Stimulated activated memory B cell treated with anti-CD40 and anti-IgM and Interleukin-4, amounts not matched to agents 10 μg/mL and 1 μg/mL and 100 μg/mL, for 72 hours (primary cell): ENCODE results near the gene DGKG.

Source experiments
- ATAC-seq: fragments of 150-1000 bp; cut with Tn5 transposase; 2 replicates; pipeline ENCODE4 v1.10.0; 2021
- H3K27ac Mint-ChIP-seq: one replicate; pipeline ENCODE4 v1.8.0; 2022; ENCODE audit warnings: mild to moderate bottlenecking, mixed read lengths
- H3K27me3 Mint-ChIP-seq: one replicate; pipeline ENCODE4 v1.8.0; 2022; ENCODE audit warnings: mixed read lengths
- H3K36me3 Mint-ChIP-seq: one replicate; pipeline ENCODE4 v1.8.0; 2022; ENCODE audit warnings: mixed read lengths
- H3K4me1 Mint-ChIP-seq: one replicate; pipeline ENCODE4 v1.8.0; 2022; ENCODE audit warnings: mixed read lengths
- H3K4me3 Mint-ChIP-seq: one replicate; pipeline ENCODE4 v1.8.0; 2022; ENCODE audit warnings: mild to moderate bottlenecking, moderate library complexity, mixed read lengths
- H3K9me3 Mint-ChIP-seq: one replicate; pipeline ENCODE4 v1.8.0; 2022; ENCODE audit warnings: mixed read lengths

The DGKG gene

DNA sequence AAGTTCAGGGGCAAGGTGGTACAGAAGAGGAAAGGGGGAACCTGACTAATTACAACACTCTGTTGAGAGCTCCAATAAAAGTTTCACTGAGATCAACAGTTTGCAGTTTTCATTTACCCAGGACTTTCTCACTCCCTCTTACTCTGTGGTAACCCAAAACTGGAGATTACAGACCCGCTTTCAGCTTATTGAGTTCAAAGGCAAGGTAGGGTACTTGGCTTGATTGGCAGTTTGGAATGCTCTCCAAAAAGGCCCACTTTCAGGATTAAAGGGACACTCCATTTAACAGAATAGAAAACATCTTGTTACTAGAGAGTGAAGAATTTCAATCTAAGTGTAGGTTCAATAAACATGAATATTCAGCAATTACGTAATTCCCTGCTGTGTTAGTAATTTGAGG is 135.6 kb downstream of the DGKG start:
- peaks cover 6% of the 10 kb centered on the region for H3K4me1 Mint-ChIP-seq
- H3K36me3 Mint-ChIP-seq: peaks cover 15% of the 10 kb centered on the region
- no peak for ATAC-seq
- no peak overlapping the region for H3K27ac Mint-ChIP-seq
- no peak overlapping the region for H3K4me3 Mint-ChIP-seq
- H3K9me3 Mint-ChIP-seq: no peaks in the 10 kb centered on the region
- no peaks in the 10 kb centered on the region for H3K27me3 Mint-ChIP-seq

DNA sequence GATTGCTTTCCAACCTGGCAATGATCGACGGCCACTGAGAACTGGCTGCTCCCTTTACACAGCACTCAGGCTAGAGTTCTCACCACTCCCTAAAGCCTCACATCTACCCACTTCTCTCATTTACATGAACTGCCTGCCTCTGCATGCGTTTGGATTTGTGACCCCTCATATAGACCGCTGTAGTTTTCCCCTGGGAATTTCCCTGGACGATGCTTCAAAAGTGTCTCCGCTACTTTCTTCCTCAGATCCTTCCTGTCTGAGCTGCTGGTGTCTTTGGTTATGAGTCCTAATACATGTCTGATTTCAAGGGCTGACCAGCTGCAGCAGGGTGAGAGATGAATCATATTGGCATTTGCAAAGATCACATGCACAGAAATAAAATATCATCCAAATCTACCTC is 136.4 kb downstream of the DGKG start:
- peak; percentile 75 for ATAC-seq
- peaks cover 6% of the 10 kb centered on the region for H3K4me1 Mint-ChIP-seq
- peaks cover 20% of the 10 kb centered on the region for H3K36me3 Mint-ChIP-seq
- no peak overlapping the region for H3K27ac Mint-ChIP-seq
- H3K4me3 Mint-ChIP-seq: no peak overlapping the region
- H3K9me3 Mint-ChIP-seq: no peaks in the 10 kb centered on the region
- no peaks in the 10 kb centered on the region for H3K27me3 Mint-ChIP-seq

DNA sequence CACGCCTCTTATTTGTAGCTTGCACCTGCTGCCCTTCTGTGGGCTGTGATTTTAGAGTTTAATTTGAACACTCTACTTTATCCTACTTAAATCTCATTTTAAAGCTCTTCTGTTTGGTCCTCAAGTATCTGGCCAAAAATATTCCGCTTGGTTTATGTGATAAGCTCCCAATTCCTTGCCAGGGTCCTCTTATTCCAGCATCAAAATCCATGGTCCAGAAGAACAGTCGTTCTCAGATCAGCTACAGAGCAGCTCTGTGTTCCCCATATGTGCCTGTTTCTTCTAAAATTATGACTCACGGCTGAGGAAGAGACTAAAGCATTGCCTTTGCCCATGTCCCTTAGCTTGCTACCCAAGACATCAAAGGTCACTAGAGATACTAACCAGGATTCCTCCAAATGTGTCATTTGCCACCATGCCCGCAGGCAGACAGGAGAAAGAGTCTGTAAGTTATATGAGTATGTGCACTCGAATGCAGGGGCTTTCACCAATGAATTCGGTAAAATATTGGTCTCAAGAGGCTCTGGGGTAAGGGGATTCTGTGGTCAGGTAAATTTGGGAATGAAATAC is 137.9 kb downstream of the DGKG start:
- Mint-ChIP-seq H3K9me3 (no peaks in the 10 kb centered on the region), H3K27ac (no peak overlapping the region)
- ATAC-seq: no peak

DNA sequence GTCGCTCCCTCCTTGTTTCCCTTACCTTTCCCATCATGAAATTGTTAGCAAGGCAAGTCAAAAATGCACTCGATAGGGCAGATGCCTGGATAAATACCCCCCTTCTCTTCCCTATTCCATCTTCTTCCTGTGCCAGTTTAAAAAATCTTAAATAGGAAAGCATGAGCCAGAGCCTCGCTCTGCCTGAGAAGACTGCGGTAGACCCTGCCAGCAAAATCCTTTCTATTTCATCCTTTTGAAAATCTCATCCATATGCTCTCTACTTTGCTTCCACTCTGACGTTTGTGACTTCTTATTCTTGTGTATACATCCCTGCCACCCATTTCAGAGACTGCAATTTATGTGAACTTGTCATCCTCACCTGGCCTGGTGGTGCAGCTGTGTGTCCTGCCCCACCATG is 138.6 kb downstream of the DGKG start:
- Mint-ChIP-seq H3K9me3 (no peaks in the 10 kb centered on the region), H3K36me3 (peaks cover 13% of the 10 kb centered on the region), H3K4me1 (peaks cover 6% of the 10 kb centered on the region), H3K27me3 (no peaks in the 10 kb centered on the region), H3K4me3 (no peak overlapping the region), H3K27ac (no peak overlapping the region)
- no peak for ATAC-seq

More for the DNA sequence above, 137.9 kb downstream of the DGKG start:
- Mint-ChIP-seq H3K4me1 (peaks cover 6% of the 10 kb centered on the region), H3K4me3 (no peak overlapping the region), H3K36me3 (peaks cover 13% of the 10 kb centered on the region), H3K27me3 (no peaks in the 10 kb centered on the region)

DNA sequence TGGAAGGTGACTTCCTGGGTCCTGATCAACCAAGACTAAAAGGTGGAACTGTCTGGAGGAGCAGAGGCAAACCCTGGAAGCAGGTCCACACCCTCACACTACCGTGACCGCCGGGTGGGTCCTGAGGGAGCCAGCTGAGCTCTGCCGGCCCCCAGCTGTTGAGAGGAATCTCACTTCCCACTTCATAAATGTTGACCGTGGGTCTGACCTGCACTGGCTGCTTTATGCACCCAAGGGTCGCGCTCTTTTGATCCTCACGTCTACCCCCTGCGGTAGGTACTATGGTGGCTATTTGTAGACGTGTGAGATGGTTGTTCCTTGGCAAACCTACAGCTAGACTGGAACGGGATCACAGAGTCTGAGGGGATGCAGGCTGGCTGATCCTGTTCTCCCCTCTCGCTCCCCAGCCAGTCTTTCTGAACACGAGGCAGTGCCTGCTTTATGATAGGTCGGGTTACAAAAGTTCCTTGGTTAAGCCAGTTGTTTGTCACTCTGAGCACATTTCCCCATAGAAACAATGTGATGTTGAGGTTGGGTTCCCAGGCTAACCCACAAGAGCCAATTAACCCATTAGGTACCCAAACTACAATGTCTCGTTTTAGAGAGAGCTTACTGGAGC is 140.2 kb downstream of the DGKG start:
- Mint-ChIP-seq H3K27ac (no peak overlapping the region), H3K36me3 (peaks cover 13% of the 10 kb centered on the region), H3K4me1 (peaks cover 13% of the 10 kb centered on the region), H3K4me3 (no peak overlapping the region), H3K9me3 (no peaks in the 10 kb centered on the region), H3K27me3 (no peaks in the 10 kb centered on the region)
- peak; percentile 25 for ATAC-seq

DNA sequence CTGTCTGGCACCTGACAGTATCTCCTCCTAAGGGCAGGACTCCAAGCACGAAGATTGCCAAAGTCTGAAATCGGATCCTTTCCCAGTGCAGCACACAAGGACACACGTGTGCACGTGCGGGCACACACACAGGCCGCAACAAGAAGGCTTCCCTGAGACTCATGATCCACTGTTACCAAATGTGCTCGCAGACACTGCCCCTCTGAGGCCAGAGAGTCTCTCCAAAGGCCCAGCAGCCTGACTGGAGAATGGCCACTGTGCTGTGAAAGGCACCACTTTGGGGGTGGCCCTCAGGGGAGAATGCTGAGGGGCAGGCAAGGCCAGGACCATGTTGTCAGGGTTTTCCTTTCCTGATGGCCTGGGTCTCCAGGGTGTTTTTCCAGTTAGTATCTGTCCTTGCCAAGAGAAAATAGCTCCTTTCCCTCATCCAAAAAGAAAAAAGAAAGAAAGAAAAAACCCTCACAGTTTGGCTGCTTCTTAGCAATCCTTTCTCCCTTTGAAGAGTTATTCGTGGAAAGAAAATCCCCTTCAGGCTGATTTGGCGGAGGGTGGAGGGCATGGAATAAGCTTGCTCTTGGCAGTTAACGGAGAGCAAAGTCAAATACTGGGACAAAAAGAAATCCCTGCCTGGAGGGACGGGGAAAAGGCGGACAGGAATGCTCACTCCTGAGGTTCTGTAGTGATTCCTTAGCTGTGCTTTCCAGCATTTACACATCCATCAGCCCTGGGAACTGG is 141.0 kb downstream of the DGKG start:
- no peaks in the 10 kb centered on the region for H3K9me3 Mint-ChIP-seq

DNA sequence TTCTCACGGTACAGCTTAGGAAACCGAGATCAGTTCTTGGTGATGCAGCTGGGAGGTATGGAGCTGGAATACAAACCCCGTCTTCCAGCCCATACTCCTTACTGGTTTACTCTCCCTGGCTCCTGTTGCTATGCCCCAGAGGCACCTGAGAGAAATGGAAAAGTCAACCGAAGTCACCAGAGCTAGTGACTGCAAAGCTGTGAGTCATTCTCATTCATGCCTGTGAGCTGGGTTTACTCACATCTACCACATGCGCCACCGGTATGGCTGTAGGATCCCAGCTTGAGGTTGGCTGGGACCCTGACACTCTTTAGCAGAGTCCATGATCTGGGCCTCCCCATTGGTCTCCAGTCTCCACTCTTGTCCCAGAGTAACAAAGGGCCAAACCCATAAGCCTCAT is 141.7 kb downstream of the DGKG start:
- Mint-ChIP-seq H3K27me3 (no peaks in the 10 kb centered on the region), H3K36me3 (peaks cover 17% of the 10 kb centered on the region), H3K4me1 (peaks cover 7% of the 10 kb centered on the region), H3K27ac (no peak overlapping the region), H3K9me3 (no peaks in the 10 kb centered on the region), H3K4me3 (no peak overlapping the region)
- no peak for ATAC-seq

More for the DNA sequence above, 141.0 kb downstream of the DGKG start:
- no peaks in the 10 kb centered on the region for H3K27me3 Mint-ChIP-seq
- no peak for ATAC-seq
- H3K27ac Mint-ChIP-seq: no peak overlapping the region
- peaks cover 13% of the 10 kb centered on the region for H3K4me1 Mint-ChIP-seq
- H3K4me3 Mint-ChIP-seq: no peak overlapping the region
- H3K36me3 Mint-ChIP-seq: peaks cover 17% of the 10 kb centered on the region

DNA sequence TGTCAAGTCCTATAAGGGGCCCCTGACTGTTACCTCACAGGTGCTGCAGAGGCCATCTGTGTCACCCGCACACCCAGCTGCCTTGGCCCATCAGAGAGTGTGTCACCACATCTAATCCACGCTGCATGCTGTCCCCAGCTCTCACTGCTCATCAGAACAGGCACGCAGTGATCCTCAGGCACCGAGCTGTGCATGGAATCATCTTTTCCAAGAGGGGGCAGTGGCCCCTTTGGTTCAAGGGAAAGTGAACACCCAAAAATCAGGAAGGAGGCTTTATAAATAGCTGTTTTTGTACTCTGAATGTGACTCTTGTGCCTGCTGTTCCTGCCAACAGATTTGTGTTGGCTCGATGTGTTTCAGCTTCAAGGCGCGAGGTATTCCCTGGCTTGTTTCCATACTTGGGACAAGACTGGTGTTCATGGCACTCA is 142.8 kb downstream of the DGKG start:
- Mint-ChIP-seq H3K9me3 (no peaks in the 10 kb centered on the region), H3K4me1 (peaks cover 12% of the 10 kb centered on the region), H3K36me3 (peaks cover 22% of the 10 kb centered on the region), H3K27me3 (no peaks in the 10 kb centered on the region), H3K4me3 (no peak overlapping the region), H3K27ac (no peak overlapping the region)
- no peak for ATAC-seq

DNA sequence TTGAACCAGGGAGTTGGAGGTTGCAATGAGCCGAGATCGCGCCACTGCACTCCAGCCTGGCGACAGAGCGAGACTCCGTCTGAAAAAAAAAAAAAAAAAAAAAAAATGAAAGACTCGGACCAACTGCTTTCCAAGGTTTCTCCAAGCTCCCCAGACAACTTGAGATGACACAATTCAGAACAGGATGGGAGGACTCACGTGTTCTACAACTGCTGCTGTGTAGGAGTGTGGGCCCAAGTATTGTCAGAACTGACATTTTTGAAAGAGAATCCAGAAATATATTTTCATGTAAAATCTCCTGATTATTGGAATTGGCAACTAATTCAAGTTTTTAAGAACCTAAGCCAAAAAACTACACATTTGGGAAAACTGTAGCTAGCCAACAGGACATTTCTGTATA is 143.6 kb downstream of the DGKG start:
- Mint-ChIP-seq H3K4me3 (no peak overlapping the region), H3K27me3 (no peaks in the 10 kb centered on the region), H3K4me1 (peaks cover 14% of the 10 kb centered on the region), H3K9me3 (no peaks in the 10 kb centered on the region), H3K36me3 (peaks cover 15% of the 10 kb centered on the region), H3K27ac (no peak overlapping the region)
- ATAC-seq: no peak

DNA sequence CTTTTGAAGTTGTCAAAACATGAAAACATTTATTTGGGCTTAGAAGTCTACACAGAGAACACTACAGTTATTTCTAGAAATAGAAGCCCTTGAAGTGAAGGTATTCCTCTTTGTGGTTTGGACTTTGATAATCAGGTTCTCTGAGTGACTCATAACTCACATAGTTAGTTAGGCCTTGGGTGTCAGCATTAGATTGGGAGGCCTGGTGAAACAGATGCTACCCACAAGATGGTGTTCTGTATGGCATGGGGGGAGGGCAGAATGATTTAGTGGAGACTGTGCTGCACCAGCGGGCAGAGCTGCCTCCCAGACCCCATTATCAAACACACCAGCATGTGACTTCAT is 144.2 kb downstream of the DGKG start:
- no peak overlapping the region for H3K27ac Mint-ChIP-seq
- no peaks in the 10 kb centered on the region for H3K9me3 Mint-ChIP-seq
- H3K27me3 Mint-ChIP-seq: no peaks in the 10 kb centered on the region
- H3K4me1 Mint-ChIP-seq: peaks cover 20% of the 10 kb centered on the region
- H3K36me3 Mint-ChIP-seq: peaks cover 15% of the 10 kb centered on the region
- no peak overlapping the region for H3K4me3 Mint-ChIP-seq
- peak; percentile 79 for ATAC-seq

DNA sequence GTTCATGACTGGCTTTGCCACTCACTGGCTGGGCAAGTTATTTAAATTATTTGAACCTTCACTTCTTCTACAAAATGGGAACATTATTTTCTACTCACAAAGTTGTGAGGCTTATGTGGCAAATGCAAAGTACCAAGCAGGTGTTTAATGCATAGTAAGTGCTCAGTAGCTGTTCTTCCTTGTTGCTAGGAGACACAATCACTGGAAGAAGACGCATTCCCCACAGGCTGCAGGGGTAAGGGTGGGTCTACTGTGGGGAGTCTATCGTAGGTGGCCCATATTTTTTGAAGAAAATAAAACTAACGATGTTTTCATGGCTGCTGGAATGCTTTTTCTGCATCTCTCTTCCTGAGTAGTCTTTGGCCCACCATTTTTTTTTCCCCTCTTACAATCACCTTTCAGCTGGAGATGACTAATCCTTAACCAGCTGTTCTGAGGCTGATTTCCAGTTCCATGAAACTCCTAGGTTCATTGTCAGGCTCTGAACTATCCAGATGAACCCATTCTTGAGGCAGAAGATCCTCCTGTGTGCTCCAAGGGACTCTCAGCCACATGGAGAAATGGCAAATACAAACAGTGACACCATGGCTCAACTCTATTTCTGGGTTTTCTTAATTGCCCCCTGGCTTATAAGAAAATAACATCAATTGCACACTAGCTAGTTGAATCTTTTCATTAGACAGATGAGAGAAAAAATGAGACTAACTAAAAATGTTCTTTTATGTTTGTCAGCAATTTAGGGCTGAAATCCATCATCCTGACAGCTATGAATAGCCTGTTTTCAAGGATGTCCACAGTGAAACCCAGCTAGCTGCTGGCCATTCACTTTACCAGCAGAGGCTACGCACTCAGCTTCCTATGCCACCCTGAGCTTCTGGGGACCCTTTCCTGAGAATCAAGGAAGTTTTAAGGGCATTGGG is 144.9 kb downstream of the DGKG start:
- no peak for ATAC-seq
- Mint-ChIP-seq H3K4me3 (no peak overlapping the region), H3K36me3 (peaks cover 15% of the 10 kb centered on the region), H3K27ac (no peak overlapping the region), H3K4me1 (peaks cover 21% of the 10 kb centered on the region), H3K9me3 (no peaks in the 10 kb centered on the region), H3K27me3 (no peaks in the 10 kb centered on the region)

DNA sequence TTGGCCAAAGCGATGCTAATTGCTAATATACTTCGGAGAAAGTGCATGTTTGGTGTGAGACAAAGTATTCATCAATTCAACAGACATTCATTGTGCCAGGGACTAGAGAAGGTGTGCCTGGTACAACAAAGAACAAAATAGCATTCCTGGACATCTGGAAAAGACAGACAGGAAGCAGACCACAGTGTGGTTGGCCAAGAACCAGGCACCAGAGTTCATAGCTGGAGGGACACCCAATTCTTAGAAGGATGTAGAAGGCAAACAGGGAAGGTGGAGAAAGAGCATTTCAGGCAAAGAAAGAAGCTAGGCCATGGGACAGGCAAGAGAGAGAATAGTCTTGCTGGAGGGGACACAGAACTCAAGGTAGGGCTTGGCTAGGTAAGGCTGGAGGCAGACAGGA is 147.4 kb downstream of the DGKG start:
- no peak for ATAC-seq
- no peak overlapping the region for H3K4me3 Mint-ChIP-seq

DNA sequence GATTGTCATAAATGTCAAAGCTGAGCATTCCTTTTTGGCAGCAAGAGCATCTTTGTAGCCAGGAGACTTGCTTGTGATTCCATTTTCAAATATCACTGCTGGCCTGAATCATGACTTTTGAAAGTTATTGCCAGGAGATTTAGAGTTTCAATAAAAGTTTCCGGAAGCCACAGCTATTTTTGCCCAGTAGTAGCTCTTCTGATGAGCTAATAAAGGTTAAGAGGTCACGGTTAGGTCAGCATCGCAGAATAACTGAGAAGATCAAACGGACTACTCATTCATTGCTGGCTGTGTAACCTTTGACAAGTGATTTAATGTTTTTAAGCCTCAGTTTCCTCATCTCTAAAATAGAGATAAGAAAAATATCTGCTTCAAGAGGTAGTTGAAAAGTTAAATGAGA is 148.1 kb downstream of the DGKG start:
- peaks cover 10% of the 10 kb centered on the region for H3K36me3 Mint-ChIP-seq
- H3K27ac Mint-ChIP-seq: no peak overlapping the region

More for the DNA sequence above, 147.4 kb downstream of the DGKG start:
- Mint-ChIP-seq H3K9me3 (no peaks in the 10 kb centered on the region), H3K27me3 (no peaks in the 10 kb centered on the region), H3K4me1 (peaks cover 33% of the 10 kb centered on the region), H3K27ac (no peak overlapping the region), H3K36me3 (peaks cover 10% of the 10 kb centered on the region)

DNA sequence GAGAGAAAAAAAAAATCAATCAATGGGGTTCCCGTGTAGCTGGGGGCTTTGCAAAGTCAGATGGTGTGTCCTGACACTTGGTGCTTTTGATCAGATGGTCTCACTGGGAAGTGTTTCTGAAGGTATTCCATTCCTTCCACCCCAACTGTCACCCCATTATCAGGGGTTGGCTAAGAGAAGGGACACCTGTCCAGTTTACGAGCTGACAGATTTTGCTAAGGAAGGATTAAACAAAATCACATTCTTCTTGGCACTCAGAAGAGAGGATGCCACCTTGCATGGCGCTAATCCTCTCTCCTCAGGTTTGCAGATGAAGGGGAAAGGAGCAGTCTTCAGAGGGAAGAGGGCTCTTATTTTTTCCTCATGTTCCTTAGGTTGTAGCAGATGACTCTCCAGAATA is 149.4 kb downstream of the DGKG start:
- Mint-ChIP-seq H3K4me1 (peaks cover 41% of the 10 kb centered on the region), H3K27me3 (no peaks in the 10 kb centered on the region), H3K36me3 (peaks cover 10% of the 10 kb centered on the region), H3K4me3 (no peak overlapping the region), H3K9me3 (no peaks in the 10 kb centered on the region), H3K27ac (no peak overlapping the region)
- no peak for ATAC-seq

More for the DNA sequence above, 148.1 kb downstream of the DGKG start:
- Mint-ChIP-seq H3K9me3 (no peaks in the 10 kb centered on the region), H3K4me1 (peaks cover 36% of the 10 kb centered on the region), H3K27me3 (no peaks in the 10 kb centered on the region), H3K4me3 (no peak overlapping the region)
- ATAC-seq: no peak

DNA sequence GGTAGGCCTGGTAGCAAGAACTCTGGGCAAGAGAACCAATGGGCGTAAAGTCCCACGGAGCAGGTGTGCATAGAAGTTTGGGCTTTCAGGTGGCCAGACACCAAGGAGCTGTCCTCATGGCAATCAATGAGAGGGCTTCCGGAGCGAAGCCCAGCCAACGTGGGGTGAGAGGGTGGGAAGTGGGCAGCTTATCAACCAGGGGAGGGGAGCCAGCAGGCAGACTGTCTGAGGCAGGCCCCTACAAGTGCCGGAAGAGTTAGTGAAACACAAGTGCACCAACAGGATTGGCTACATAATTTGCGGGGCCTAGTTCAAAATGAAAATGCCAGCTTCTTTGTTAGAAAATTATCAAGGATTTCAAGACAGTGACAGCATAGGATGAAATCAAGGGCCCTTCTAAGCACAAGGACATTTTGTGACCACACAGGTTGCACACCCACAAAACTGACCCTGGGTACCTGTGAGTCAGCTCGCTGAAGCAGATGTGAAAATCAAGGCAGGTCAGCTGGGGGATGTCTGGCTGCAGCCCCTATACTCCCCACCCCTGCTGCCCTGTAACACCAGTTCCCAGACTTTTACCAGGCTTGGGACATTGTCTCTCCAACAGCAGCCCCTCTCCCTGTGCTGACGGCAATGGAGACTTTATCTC is 151.1 kb downstream of the DGKG start:
- H3K27me3 Mint-ChIP-seq: no peaks in the 10 kb centered on the region
- H3K27ac Mint-ChIP-seq: no peak overlapping the region
- H3K4me1 Mint-ChIP-seq: peaks cover 40% of the 10 kb centered on the region
- peaks cover 6% of the 10 kb centered on the region for H3K36me3 Mint-ChIP-seq
- no peak overlapping the region for H3K4me3 Mint-ChIP-seq
- no peak for ATAC-seq
- H3K9me3 Mint-ChIP-seq: no peaks in the 10 kb centered on the region
